IMR-90 (cell line): ENCODE data around the gene KIF6.

Experiments
- CEBPB ChIP-seq: IDR thresholded peaks from 2 replicates; pipeline ENCODE4 v1.6.1; 2012; ENCODE audit warnings: low read depth, low read length, improper control_type of control experiment
- CTCF ChIP-seq: conservative IDR thresholded peaks from 2 replicates; pipeline ENCODE4 v1.5.1; 2012; ENCODE audit warnings: mild to moderate bottlenecking, low read depth, low read length, improper control_type of control experiment
- ELK1 ChIP-seq: fragments of 150-350 bp; IDR thresholded peaks from 2 replicates; pipeline ENCODE4 v1.6.1; 2016; ENCODE audit warnings: low read depth, mild to moderate bottlenecking, low read length, moderate library complexity, borderline replicate concordance
- FOS ChIP-seq: fragments of 150-350 bp; IDR thresholded peaks from 2 replicates; pipeline ENCODE4 v1.6.1; 2016; ENCODE audit warnings: low read depth, low read length
- MAZ ChIP-seq: IDR thresholded peaks from 2 replicates; pipeline ENCODE4 v1.6.1; 2012; ENCODE audit warnings: low read depth, mild to moderate bottlenecking, low read length, improper control_type of control experiment, moderate library complexity, borderline replicate concordance
- POLR2A ChIP-seq: IDR thresholded peaks from 2 replicates; pipeline ENCODE4 v1.6.1; 2012; ENCODE audit warnings: mild to moderate bottlenecking, low read depth, low read length
- RAD21 ChIP-seq: IDR thresholded peaks from 2 replicates; pipeline ENCODE4 v1.6.1; 2012; ENCODE audit warnings: low read length, improper control_type of control experiment

GRCh38 chr6:39515006-39515405 is 210.2 kb downstream of the KIF6 start:
- TF ChIP-seq CTCF (no peak), FOS (no peak), POLR2A (no peak), MAZ (no peak), CEBPB (no peak), RAD21 (no peak), ELK1 (no peak)
